Measurements from ENCODE around the gene FHAD1.

FHAD1 gene

GRCh38 chr1:15233689-15234088 is 13.3 kb upstream of the FHAD1 start:
- Histone ChIP-seq H3K27me3 (ENCODE audit: insufficient read depth, low read length) (no peaks in the 10 kb centered on the region), H2AFZ (ENCODE audit: low read length, unreplicated experiment) (no peak overlapping the region), H3K79me2 (ENCODE audit: control insufficient read depth, insufficient read depth, low read length, unreplicated experiment) (no peaks in the 10 kb centered on the region), H3K27ac (ENCODE audit: low read depth, low read length) (no peak overlapping the region), H3K36me3 (ENCODE audit: insufficient read depth, low read length) (no peaks in the 10 kb centered on the region), H3K4me3 (ENCODE audit: low read depth, low read length) (no peak overlapping the region), H3K4me1 (ENCODE audit: control insufficient read depth, insufficient read depth, low read length, unreplicated experiment) (no peaks in the 10 kb centered on the region)

- no peaks in the 10 kb centered on the region for H3K4me1 ChIP-seq (ENCODE audit: control insufficient read depth, insufficient read depth, low read length, unreplicated experiment)
- H3K27ac ChIP-seq (ENCODE audit: low read depth, low read length) = no peak overlapping the region
- peaks cover 4% of the 10 kb centered on the region; the same call in 1 of the 2 replicates for H3K27me3 ChIP-seq (ENCODE audit: insufficient read depth, low read length)
- H3K4me3 ChIP-seq (ENCODE audit: low read depth, low read length) = no peak overlapping the region
- H3K79me2 ChIP-seq (ENCODE audit: control insufficient read depth, insufficient read depth, low read length, unreplicated experiment) = no peaks in the 10 kb centered on the region
- H2AFZ ChIP-seq (ENCODE audit: low read length, unreplicated experiment) = no peak overlapping the region
- H3K36me3 ChIP-seq (ENCODE audit: insufficient read depth, low read length) = no peaks in the 10 kb centered on the region
Observed at GRCh38 chr1:15236321-15236721, 10.7 kb upstream of the FHAD1 start.

- peaks cover 4% of the 10 kb centered on the region; the same call in 1 of the 2 replicates for H3K27me3 ChIP-seq (ENCODE audit: insufficient read depth, low read length)
- no peak overlapping the region for H3K4me3 ChIP-seq (ENCODE audit: low read depth, low read length)
- H3K79me2 ChIP-seq (ENCODE audit: control insufficient read depth, insufficient read depth, low read length, unreplicated experiment) = no peaks in the 10 kb centered on the region
- H3K36me3 ChIP-seq (ENCODE audit: insufficient read depth, low read length) = no peaks in the 10 kb centered on the region
- H2AFZ ChIP-seq (ENCODE audit: low read length, unreplicated experiment) = no peak overlapping the region
- H3K27ac ChIP-seq (ENCODE audit: low read depth, low read length) = no peak overlapping the region
- H3K4me1 ChIP-seq (ENCODE audit: control insufficient read depth, insufficient read depth, low read length, unreplicated experiment) = no peaks in the 10 kb centered on the region
Observed at GRCh38 chr1:15236746-15237145, 10.3 kb upstream of the FHAD1 start.

- Histone ChIP-seq H3K79me2 (ENCODE audit: control insufficient read depth, insufficient read depth, low read length, unreplicated experiment) (no peaks in the 10 kb centered on the region), H3K36me3 (ENCODE audit: insufficient read depth, low read length) (no peaks in the 10 kb centered on the region)
Observed at GRCh38 chr1:15238789-15239188, 8.2 kb upstream of the FHAD1 start.

GRCh38 chr1:15242766-15243165 is 4.3 kb upstream of the FHAD1 start:
- Histone ChIP-seq H2AFZ (ENCODE audit: low read length, unreplicated experiment) (no peak overlapping the region), H3K36me3 (ENCODE audit: insufficient read depth, low read length) (no peaks in the 10 kb centered on the region), H3K4me3 (ENCODE audit: low read depth, low read length) (no peak overlapping the region), H3K79me2 (ENCODE audit: control insufficient read depth, insufficient read depth, low read length, unreplicated experiment) (no peaks in the 10 kb centered on the region), H3K27ac (ENCODE audit: low read depth, low read length) (no peak overlapping the region), H3K4me1 (ENCODE audit: control insufficient read depth, insufficient read depth, low read length, unreplicated experiment) (no peaks in the 10 kb centered on the region), H3K27me3 (ENCODE audit: insufficient read depth, low read length) (peaks cover 13% of the 10 kb centered on the region; the same call in 1 of the 2 replicates)

More at GRCh38 chr1:15238789-15239188, 8.2 kb upstream of the FHAD1 start:
- Histone ChIP-seq H3K27ac (ENCODE audit: low read depth, low read length) (no peak overlapping the region), H2AFZ (ENCODE audit: low read length, unreplicated experiment) (no peak overlapping the region), H3K4me1 (ENCODE audit: control insufficient read depth, insufficient read depth, low read length, unreplicated experiment) (no peaks in the 10 kb centered on the region), H3K27me3 (ENCODE audit: insufficient read depth, low read length) (peaks cover 4% of the 10 kb centered on the region; the same call in 1 of the 2 replicates), H3K4me3 (ENCODE audit: low read depth, low read length) (no peak overlapping the region)

GRCh38 chr1:15243275-15244043 is 3.6 kb upstream of the FHAD1 start:
- no peak overlapping the region for H2AFZ ChIP-seq (ENCODE audit: low read length, unreplicated experiment)

GRCh38 chr1:15244813-15245212 is 2.2 kb upstream of the FHAD1 start:
- Histone ChIP-seq H2AFZ (ENCODE audit: low read length, unreplicated experiment) (no peak overlapping the region), H3K4me3 (ENCODE audit: low read depth, low read length) (no peak overlapping the region), H3K27me3 (ENCODE audit: insufficient read depth, low read length) (peaks cover 29% of the 10 kb centered on the region), H3K4me1 (ENCODE audit: control insufficient read depth, insufficient read depth, low read length, unreplicated experiment) (no peaks in the 10 kb centered on the region), H3K27ac (ENCODE audit: low read depth, low read length) (no peak overlapping the region), H3K79me2 (ENCODE audit: control insufficient read depth, insufficient read depth, low read length, unreplicated experiment) (no peaks in the 10 kb centered on the region), H3K36me3 (ENCODE audit: insufficient read depth, low read length) (no peaks in the 10 kb centered on the region)

More at GRCh38 chr1:15243275-15244043, 3.6 kb upstream of the FHAD1 start:
- H3K4me3 ChIP-seq (ENCODE audit: low read depth, low read length) = no peak overlapping the region
- H3K79me2 ChIP-seq (ENCODE audit: control insufficient read depth, insufficient read depth, low read length, unreplicated experiment) = no peaks in the 10 kb centered on the region
- no peaks in the 10 kb centered on the region for H3K36me3 ChIP-seq (ENCODE audit: insufficient read depth, low read length)
- H3K27ac ChIP-seq (ENCODE audit: low read depth, low read length) = no peak overlapping the region
- H3K27me3 ChIP-seq (ENCODE audit: insufficient read depth, low read length) = peaks cover 20% of the 10 kb centered on the region
- no peaks in the 10 kb centered on the region for H3K4me1 ChIP-seq (ENCODE audit: control insufficient read depth, insufficient read depth, low read length, unreplicated experiment)

- peaks cover 38% of the 10 kb centered on the region for H3K27me3 ChIP-seq (ENCODE audit: insufficient read depth, low read length)
- no peaks in the 10 kb centered on the region for H3K4me1 ChIP-seq (ENCODE audit: control insufficient read depth, insufficient read depth, low read length, unreplicated experiment)
- H3K79me2 ChIP-seq (ENCODE audit: control insufficient read depth, insufficient read depth, low read length, unreplicated experiment) = no peaks in the 10 kb centered on the region
- H3K36me3 ChIP-seq (ENCODE audit: insufficient read depth, low read length) = no peaks in the 10 kb centered on the region
- no peak overlapping the region for H3K27ac ChIP-seq (ENCODE audit: low read depth, low read length)
- no peak overlapping the region for H3K4me3 ChIP-seq (ENCODE audit: low read depth, low read length)
- H2AFZ ChIP-seq (ENCODE audit: low read length, unreplicated experiment) = no peak overlapping the region
Observed at GRCh38 chr1:15245593-15246360, 1.2 kb upstream of the FHAD1 start.

GRCh38 chr1:15248216-15248615 is 1.2 kb downstream of the FHAD1 start:
- Histone ChIP-seq H3K79me2 (ENCODE audit: control insufficient read depth, insufficient read depth, low read length, unreplicated experiment) (no peaks in the 10 kb centered on the region), H3K27me3 (ENCODE audit: insufficient read depth, low read length) (peaks cover 45% of the 10 kb centered on the region), H3K4me3 (ENCODE audit: low read depth, low read length) (no peak overlapping the region), H3K36me3 (ENCODE audit: insufficient read depth, low read length) (no peaks in the 10 kb centered on the region), H3K4me1 (ENCODE audit: control insufficient read depth, insufficient read depth, low read length, unreplicated experiment) (no peaks in the 10 kb centered on the region), H2AFZ (ENCODE audit: low read length, unreplicated experiment) (no peak overlapping the region), H3K27ac (ENCODE audit: low read depth, low read length) (no peak overlapping the region)

GRCh38 chr1:15249081-15249480 is 2.1 kb downstream of the FHAD1 start:
- peaks cover 53% of the 10 kb centered on the region for H3K27me3 ChIP-seq (ENCODE audit: insufficient read depth, low read length)
- H2AFZ ChIP-seq (ENCODE audit: low read length, unreplicated experiment) = no peak overlapping the region
- no peaks in the 10 kb centered on the region for H3K4me1 ChIP-seq (ENCODE audit: control insufficient read depth, insufficient read depth, low read length, unreplicated experiment)
- no peak overlapping the region for H3K4me3 ChIP-seq (ENCODE audit: low read depth, low read length)
- H3K36me3 ChIP-seq (ENCODE audit: insufficient read depth, low read length) = no peaks in the 10 kb centered on the region
- no peaks in the 10 kb centered on the region for H3K79me2 ChIP-seq (ENCODE audit: control insufficient read depth, insufficient read depth, low read length, unreplicated experiment)
- H3K27ac ChIP-seq (ENCODE audit: low read depth, low read length) = no peak overlapping the region

Data from ACC112 (cell line).